ENCODE data around the gene DQX1. TPM values are rescaled to one million over a fixed set of nuclear protein-coding genes. Genes with fewer than 3 reads are reported as not detected.
A peak's percentile ranks its signal among the peaks of the same experiment; 100 is the strongest.

The DQX1 gene
- polyA plus RNA-seq, 1 experiment = not detected

DNA sequence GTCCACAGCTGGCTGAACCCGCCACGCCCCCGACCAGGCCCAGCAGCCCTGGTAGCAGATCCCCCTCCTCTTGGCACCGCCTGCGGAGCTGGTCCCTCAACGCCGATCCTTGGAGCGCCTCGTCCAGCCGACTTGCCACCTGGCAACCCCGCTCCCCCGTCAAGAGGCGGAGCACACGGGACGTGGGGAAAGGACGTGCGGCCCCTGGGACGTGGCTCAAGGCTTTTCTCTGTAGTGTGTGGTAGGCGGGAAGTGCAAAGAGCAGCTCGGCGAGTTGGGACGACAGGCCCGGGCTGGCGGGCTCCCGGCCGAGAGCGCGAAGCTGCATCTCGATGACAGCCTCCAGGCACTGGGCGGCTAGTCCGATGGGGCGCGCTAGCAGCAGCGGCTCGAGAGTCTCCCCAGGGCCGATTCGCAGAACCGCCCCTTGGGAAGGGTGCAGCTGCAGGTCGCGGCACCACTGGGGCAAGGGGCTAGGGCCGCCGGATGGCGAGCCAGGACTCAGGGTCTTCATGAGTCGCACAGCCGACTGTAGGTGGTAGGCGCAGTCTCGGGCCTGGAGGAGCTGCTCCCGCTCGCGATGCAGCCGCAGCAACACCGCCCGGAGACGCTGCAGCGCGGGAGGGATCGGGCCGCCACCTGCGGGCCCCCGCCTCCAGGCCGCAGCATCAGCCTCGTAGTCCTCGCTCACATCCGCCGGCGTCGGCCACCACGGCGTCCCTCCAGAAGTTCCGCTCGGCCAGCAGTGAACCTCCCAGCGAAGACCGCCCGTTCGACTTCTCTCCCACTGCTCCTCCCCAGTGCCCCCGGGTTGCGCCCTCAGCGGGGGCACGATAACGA, 43.9 kb downstream of the DQX1 start:
- Histone ChIP-seq H3K9me3 (ENCODE audit: control insufficient read depth, insufficient read depth, low read length) (no peaks in the 10 kb centered on the region; the same call in 1 of the 2 replicates), H3K4me3 (ENCODE audit: low read depth, low read length) (peak overlapping the region; percentile 99), H3K27ac (ENCODE audit: low read depth, low read length) (peak overlapping the region; percentile 70), H3K27me3 (ENCODE audit: control insufficient read depth, insufficient read depth, low read length) (no peaks in the 10 kb centered on the region)
- no peak for DNase-seq (ENCODE audit: low read depth, low spot score)
- POLR2A ChIA-PET = interaction anchor here (0.6 to 2.8 kb wide), 9 partner anchors 9 to 281 kb away, joined by 3 to 16 read pairs (median 4); partner anchors contain the start of genes AUP1, HTRA2, INO80B and LOXL3
- CTCF ChIA-PET = interaction anchor here (0.6 to 12.6 kb wide), 9 partner anchors 10 to 396 kb away, joined by 3 to 174 read pairs (median 6); partner anchors contain the start of genes AUP1, HTRA2 and MRPL53
- TF ChIP-seq, protein P1, sequence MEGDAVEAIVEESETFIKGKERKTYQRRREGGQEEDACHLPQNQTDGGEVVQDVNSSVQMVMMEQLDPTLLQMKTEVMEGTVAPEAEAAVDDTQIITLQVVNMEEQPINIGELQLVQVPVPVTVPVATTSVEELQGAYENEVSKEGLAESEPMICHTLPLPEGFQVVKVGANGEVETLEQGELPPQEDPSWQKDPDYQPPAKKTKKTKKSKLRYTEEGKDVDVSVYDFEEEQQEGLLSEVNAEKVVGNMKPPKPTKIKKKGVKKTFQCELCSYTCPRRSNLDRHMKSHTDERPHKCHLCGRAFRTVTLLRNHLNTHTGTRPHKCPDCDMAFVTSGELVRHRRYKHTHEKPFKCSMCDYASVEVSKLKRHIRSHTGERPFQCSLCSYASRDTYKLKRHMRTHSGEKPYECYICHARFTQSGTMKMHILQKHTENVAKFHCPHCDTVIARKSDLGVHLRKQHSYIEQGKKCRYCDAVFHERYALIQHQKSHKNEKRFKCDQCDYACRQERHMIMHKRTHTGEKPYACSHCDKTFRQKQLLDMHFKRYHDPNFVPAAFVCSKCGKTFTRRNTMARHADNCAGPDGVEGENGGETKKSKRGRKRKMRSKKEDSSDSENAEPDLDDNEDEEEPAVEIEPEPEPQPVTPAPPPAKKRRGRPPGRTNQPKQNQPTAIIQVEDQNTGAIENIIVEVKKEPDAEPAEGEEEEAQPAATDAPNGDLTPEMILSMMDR (IDR thresholded peaks at IDR 0.05; ENCODE audit: low read depth, low read length) = no peak

DNA sequence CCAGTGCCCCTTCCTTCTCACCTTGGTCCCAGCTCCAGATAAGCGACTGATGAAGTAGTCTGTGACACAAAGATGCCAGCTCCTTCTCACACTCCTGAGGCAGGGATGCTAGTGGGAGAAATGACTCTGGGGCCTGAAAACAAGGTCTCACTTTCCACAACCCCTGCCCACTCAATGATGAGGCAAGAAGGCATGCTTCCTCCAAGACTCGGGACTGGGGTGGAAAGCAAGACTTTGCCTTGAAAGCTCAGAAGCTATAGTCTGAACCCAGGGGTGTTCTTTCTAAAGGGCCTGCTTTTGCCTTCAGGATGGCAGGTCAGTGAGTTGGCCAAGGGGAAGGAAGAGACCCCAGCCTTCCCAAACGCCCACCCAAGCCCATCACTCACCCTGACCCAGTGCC, 44.6 kb downstream of the DQX1 start:
- H3K27me3 ChIP-seq (ENCODE audit: control insufficient read depth, insufficient read depth, low read length) = no peaks in the 10 kb centered on the region
- peak overlapping the region; percentile 99 for H3K4me3 ChIP-seq (ENCODE audit: low read depth, low read length)
- TF ChIP-seq, protein P1 (IDR thresholded peaks at IDR 0.05; ENCODE audit: low read depth, low read length) = no peak
- no peak for DNase-seq (ENCODE audit: low read depth, low spot score)
- no peaks in the 10 kb centered on the region; the same call in 1 of the 2 replicates for H3K9me3 ChIP-seq (ENCODE audit: control insufficient read depth, insufficient read depth, low read length)
- H3K27ac ChIP-seq (ENCODE audit: low read depth, low read length) = peak overlapping the region; percentile 21
- ChIA-PET POLR2A (interaction anchor here (1.1 to 2.8 kb wide), 6 partner anchors 9 to 72 kb away, joined by 3 to 16 read pairs (median 6); partner anchors contain the start of genes AUP1, HTRA2, INO80B and LOXL3), CTCF (interaction anchor here (1.5 to 12.6 kb wide), 3 partner anchors 23 to 106 kb away, joined by 4 to 174 read pairs (median 11); no protein-coding TSS in a partner anchor)

DNA sequence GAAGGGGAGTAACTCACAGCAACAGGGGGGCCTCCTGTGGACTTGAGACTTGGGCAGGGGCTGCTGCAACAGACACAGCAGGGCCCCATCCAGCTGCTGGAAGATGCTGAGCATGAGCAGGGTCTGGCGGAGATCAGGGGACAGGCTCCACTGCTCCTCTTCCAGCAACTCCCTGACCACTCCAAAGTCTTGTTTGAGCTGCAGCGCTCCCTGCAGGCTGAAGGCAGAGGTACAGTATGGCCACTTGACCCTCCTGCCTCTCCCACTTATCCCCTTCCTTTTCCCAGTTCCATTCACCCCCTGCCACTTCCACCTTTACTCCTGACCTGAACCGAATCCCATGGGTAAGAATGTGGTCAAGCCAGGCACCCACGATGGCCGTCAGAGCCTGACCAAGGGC, 51.1 kb downstream of the DQX1 start:
- no peak for DNase-seq (ENCODE audit: low read depth, low spot score)
- Histone ChIP-seq H3K9me3 (ENCODE audit: control insufficient read depth, insufficient read depth, low read length) (no peaks in the 10 kb centered on the region; the same call in 1 of the 2 replicates), H3K4me3 (ENCODE audit: low read depth, low read length) (no peak overlapping the region), H3K27me3 (ENCODE audit: control insufficient read depth, insufficient read depth, low read length) (no peaks in the 10 kb centered on the region), H3K27ac (ENCODE audit: low read depth, low read length) (no peak overlapping the region)
- CTCF ChIA-PET = interaction anchor here (1.2 kb wide), 1 partner anchor 110 kb away, joined by 3 read pairs; no protein-coding TSS in a partner anchor
- TF ChIP-seq, protein P1 (IDR thresholded peaks at IDR 0.05; ENCODE audit: low read depth, low read length) = peak; percentile 17; the same call in 1 of the 2 replicates
- POLR2A ChIA-PET = no interaction called here

DNA sequence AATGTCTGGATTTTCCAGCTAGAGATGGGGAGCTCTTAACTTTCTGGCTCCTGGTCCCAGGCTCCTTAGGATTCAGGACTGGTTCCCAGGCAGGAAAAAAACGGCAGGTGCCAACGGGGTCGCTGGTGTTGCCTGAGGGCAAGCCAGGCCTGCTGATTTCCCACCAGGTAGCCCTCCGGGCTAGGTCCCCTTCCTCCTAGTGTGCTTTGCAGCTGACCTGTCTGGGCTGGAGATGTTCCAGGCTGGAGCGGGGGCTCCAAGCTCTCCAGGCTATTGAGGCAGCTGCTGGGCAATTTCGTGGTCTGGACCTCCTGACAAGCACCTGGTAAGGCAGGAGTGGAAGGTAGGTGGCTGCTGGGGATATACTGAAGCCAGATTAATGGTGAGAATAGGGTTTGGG, 51.5 kb downstream of the DQX1 start:
- TF ChIP-seq, protein P1 (IDR thresholded peaks at IDR 0.05; ENCODE audit: low read depth, low read length) = no peak
- DNase-seq (ENCODE audit: low read depth, low spot score) = no peak
- ChIA-PET CTCF (interaction anchor here (0.6 to 0.9 kb wide), 3 partner anchors 9 to 170 kb away, joined by 3 to 4 read pairs (median 3); no protein-coding TSS in a partner anchor), POLR2A (interaction anchor here (0.8 kb wide), 1 partner anchor 17 kb away, joined by 3 read pairs; no protein-coding TSS in a partner anchor)
- no peaks in the 10 kb centered on the region for H3K27me3 ChIP-seq (ENCODE audit: control insufficient read depth, insufficient read depth, low read length)
- no peaks in the 10 kb centered on the region; the same call in 1 of the 2 replicates for H3K9me3 ChIP-seq (ENCODE audit: control insufficient read depth, insufficient read depth, low read length)
- H3K27ac ChIP-seq (ENCODE audit: low read depth, low read length) = no peak overlapping the region
- no peak overlapping the region for H3K4me3 ChIP-seq (ENCODE audit: low read depth, low read length)
